ENCODE data around the gene ALG12. TPM values are rescaled to one million over a fixed set of nuclear protein-coding genes. Genes with fewer than 3 reads are reported as not detected.

ALG12 gene
- total RNA-seq, 1 experiment from 2014 or later: 16.6 TPM

- TF ChIP-seq ZNF274 (IDR thresholded peaks at IDR 0.05; ENCODE audit: low read depth, low read length): no peak
- TF ChIP-seq EZH2phosphoT487 (IDR thresholded peaks at IDR 0.05; ENCODE audit: borderline replicate concordance): no peak
- TF ChIP-seq JUND (IDR thresholded peaks at IDR 0.05): no peak
- TF ChIP-seq CTCF (IDR thresholded peaks at IDR 0.05 in 2 of 3, conservative IDR thresholded peaks at IDR 0.05 in 1 of 3; ENCODE audit: borderline replicate concordance in 1 of 3, insufficient read depth in 1 of 3, low read depth in 2 of 3, low read length in 2 of 3): no peak
- no peak for TF ChIP-seq RAD21 (IDR thresholded peaks at IDR 0.05; ENCODE audit: low read depth)
- TF ChIP-seq POLR2A (IDR thresholded peaks at IDR 0.05; ENCODE audit: borderline replicate concordance, extremely low read depth, insufficient read depth, insufficient read length): no peak
- TF ChIP-seq SP1 (IDR thresholded peaks at IDR 0.05; ENCODE audit: low read depth): no peak
- no peak for TF ChIP-seq TCF7L2 (IDR thresholded peaks at IDR 0.05; ENCODE audit: borderline replicate concordance, extremely low read depth, insufficient read depth, insufficient read length)
- no peak for TF ChIP-seq SIN3A (IDR thresholded peaks at IDR 0.05; ENCODE audit: low read depth)
- no peak for TF ChIP-seq FOSL1 (IDR thresholded peaks at IDR 0.05; ENCODE audit: low read depth)
- no peak for TF ChIP-seq EGR1 (IDR thresholded peaks at IDR 0.05; ENCODE audit: low read depth)
- TF ChIP-seq YY1 (IDR thresholded peaks at IDR 0.05; ENCODE audit: extremely low read depth, insufficient replicate concordance, low read depth, low read length): no peak
- TF ChIP-seq REST (IDR thresholded peaks at IDR 0.05; ENCODE audit: low read depth): no peak
- TF ChIP-seq POLR2AphosphoS5 (IDR thresholded peaks at IDR 0.05; ENCODE audit: low read depth, low read length): no peak
- no peak for TF ChIP-seq EZH2 (IDR thresholded peaks at IDR 0.05)
- no peak for TF ChIP-seq MAX (IDR thresholded peaks at IDR 0.05)
- ChIA-PET CTCF (no interaction called here), RAD21 (ENCODE audit: low non-redundant PET in 1 of 2, low total read pairs in 2 of 2, uncharacterized antibody in 2 of 2, unreplicated experiment in 2 of 2) (no interaction called here), POLR2A (no interaction called here)
- ATAC-seq: no peak
- H2AFZ ChIP-seq (ENCODE audit: low read depth, low read length, poor library complexity, severe bottlenecking): no peak overlapping the region
- H3K4me1 ChIP-seq (ENCODE audit: control insufficient read depth in 1 of 2, insufficient read depth in 2 of 2, low read length in 2 of 2): no peaks in the 10 kb centered on the region
- intact Hi-C loops (cut with micrococcal nuclease): no loop called here
- DNase-seq (ENCODE audit: low read depth, low spot score): no peak
- BruUV-seq (replicated peaks): no TSS peak
- no peak overlapping the region for H3K27ac ChIP-seq (ENCODE audit: low read depth, low read length)
- H4K20me1 ChIP-seq (ENCODE audit: insufficient read depth): no peaks in the 10 kb centered on the region
- H3K9me3 ChIP-seq (ENCODE audit: control insufficient read depth in 1 of 2, insufficient read depth in 1 of 2, low read depth in 1 of 2, low read length in 2 of 2): peaks cover 0 to 8% of the 10 kb centered on the region in 2 experiments; a peak in 3 of 4 replicates
- no peak overlapping the region for H3K9ac ChIP-seq (ENCODE audit: low read length)
- no peaks in the 10 kb centered on the region for H3K27me3 ChIP-seq (ENCODE audit: insufficient read depth, low read length)
- H3K4me2 ChIP-seq (ENCODE audit: low read length): no peak overlapping the region
- H3K79me2 ChIP-seq (ENCODE audit: insufficient read depth, low read length): peaks cover 12% of the 10 kb centered on the region
- H3K9me2 ChIP-seq (ENCODE audit: insufficient read depth): no peaks in the 10 kb centered on the region
- H3K36me3 ChIP-seq (ENCODE audit: control insufficient read depth in 1 of 2, insufficient read depth in 2 of 2, low read length in 2 of 2): peaks cover 4 to 23% of the 10 kb centered on the region in 2 experiments
- no peak overlapping the region for H3K4me3 ChIP-seq (replicated peaks in 1 of 2; ENCODE audit: low read depth in 1 of 2, low read length in 2 of 2)
These were observed 25.2 kb downstream of the ALG12 start for GRCh38 chr22:49893025-49893424.
